Endothelial cell of umbilical vein (primary cell): ENCODE measurements around the gene KRTAP10-2. TPM values are rescaled to one million over a fixed set of nuclear protein-coding genes. Genes with fewer than 3 reads are reported as not detected.

Experiments
- BruUV-seq: library from RNA; stranded (reverse); fragments of 400-500 nt; replicated peaks from 2 replicates; lab custom pipeline; 2021; lab: Mats Ljungman, UMichigan
- CTCF ChIA-PET: fragments of 300-600, 350-600 bp; sonication (Branson Sonifier 250); formaldehyde crosslinking; loops from one replicate; lab custom pipeline; 2021; ENCODE audit warnings: antibody characterized with exemption, inconsistent platforms; lab: Charles Lee
- POLR2A ChIA-PET: fragments of 300-600, 350-600 bp; sonication (Branson Sonifier 250); formaldehyde crosslinking; loops from one replicate; lab custom pipeline; 2021; ENCODE audit warnings: antibody characterized with exemption, inconsistent platforms; lab: Charles Lee
- DNase-seq: peaks from one replicate; pipeline ENCODE4 v3.0.0-alpha.2; 2011; ENCODE audit warnings: low read depth, low spot score
- FAIRE-seq: peaks from 2 replicates; lab custom pipeline; 2011; peaks lifted over from hg19 to GRCh38; lab: Jason Lieb, UNC
- H2AFZ ChIP-seq: 2 replicates; pipeline ENCODE4 v1.6.0; 2012; ENCODE audit warnings: low read depth, low read length, control low read depth, inconsistent platforms
- H3K27ac ChIP-seq: 2 replicates; pipeline ENCODE4 v1.5.1; 2011; ENCODE audit warnings: low read depth, mild to moderate bottlenecking, control low read depth, low read length, moderate library complexity; ENCODE audit not compliant: insufficient read depth
- H3K27me3 ChIP-seq, 2 experiments: 2 replicates each; pipeline versions ENCODE4 v1.6.0 to v1.6.1; 2011; ENCODE audit warnings: low read length in 2 of 2, mixed read lengths in 1 of 2; ENCODE audit not compliant: control insufficient read depth in 2 of 2, insufficient read depth in 2 of 2
- H3K36me3 ChIP-seq, 2 experiments: 2 replicates in 1 of 2; 3 replicates in 1 of 2; pipeline ENCODE4 v1.5.1; 2011; ENCODE audit warnings: low read length in 2 of 2, mild to moderate bottlenecking in 1 of 2, moderate library complexity in 1 of 2; ENCODE audit not compliant: control insufficient read depth in 2 of 2, insufficient read depth in 2 of 2; ENCODE audit errors: extremely low read depth in 1 of 2
- H3K4me1 ChIP-seq: 3 replicates; pipeline ENCODE4 v1.5.1; 2011; ENCODE audit warnings: mild to moderate bottlenecking, low read length; ENCODE audit not compliant: control insufficient read depth, insufficient read depth; ENCODE audit errors: extremely low read depth
- H3K4me2 ChIP-seq: 2 replicates; pipeline ENCODE4 v1.6.1; 2011; ENCODE audit warnings: low read length, control low read depth, mixed read lengths; ENCODE audit not compliant: insufficient read depth
- H3K4me3 ChIP-seq, 3 experiments: fragments of 200-600 bp in 1 of 3; sonication (generic), shearing (Covaris generic) in 1 of 3; replicated peaks in 1 of 3; 2 replicates each; pipeline ENCODE4 v1.5.1; 2011 to 2016; ENCODE audit warnings: control low read depth in 3 of 3, low read length in 3 of 3, mild to moderate bottlenecking in 2 of 3, inconsistent platforms in 1 of 3, low read depth in 1 of 3, moderate library complexity in 1 of 3; ENCODE audit not compliant: insufficient read depth in 1 of 3
- H3K79me2 ChIP-seq: 2 replicates; pipeline ENCODE4 v1.6.0; 2012; ENCODE audit warnings: low read length, inconsistent platforms; ENCODE audit not compliant: control insufficient read depth, insufficient read depth
- H3K9ac ChIP-seq: replicated peaks from 2 replicates; pipeline ENCODE3; 2011; ENCODE audit warnings: low read length, control low read depth; ENCODE audit not compliant: insufficient read depth; ENCODE audit errors: extremely low read depth
- H3K9me1 ChIP-seq: replicated peaks from 3 replicates; pipeline ENCODE4 v1.6.0; 2011; ENCODE audit warnings: mild to moderate bottlenecking, low read length; ENCODE audit not compliant: control insufficient read depth, insufficient read depth; ENCODE audit errors: extremely low read depth
- H3K9me3 ChIP-seq: replicated peaks from 2 replicates; pipeline ENCODE4 v1.5.1; 2012; ENCODE audit warnings: low read length, inconsistent platforms; ENCODE audit not compliant: control insufficient read depth, insufficient read depth
- H4K20me1 ChIP-seq: replicated peaks from 2 replicates; pipeline ENCODE3; 2011; ENCODE audit warnings: mild to moderate bottlenecking, low read length; ENCODE audit not compliant: control insufficient read depth, insufficient read depth; ENCODE audit errors: extremely low read depth
- EZH2 ChIP-seq: IDR thresholded peaks from 2 replicates; pipeline ENCODE4 v1.6.1; 2012; ENCODE audit warnings: borderline replicate concordance, low read depth, mild to moderate bottlenecking, moderate library complexity, low read length, inconsistent platforms; ENCODE audit not compliant: severe bottlenecking
- FOS ChIP-seq: IDR thresholded peaks from 2 replicates; pipeline ENCODE4 v1.6.1; 2011; ENCODE audit warnings: mild to moderate bottlenecking, low read length, moderate library complexity, borderline replicate concordance; ENCODE audit not compliant: insufficient read depth
- GATA2 ChIP-seq: IDR thresholded peaks from 2 replicates; pipeline ENCODE4 v1.7.0; 2011; ENCODE audit warnings: low read depth, mild to moderate bottlenecking, moderate library complexity, mixed read lengths, low read length; ENCODE audit not compliant: insufficient read length, insufficient read depth
- JUN ChIP-seq: IDR thresholded peaks from 2 replicates; pipeline ENCODE4 v1.6.1; 2011; ENCODE audit warnings: borderline replicate concordance, low read depth; ENCODE audit not compliant: insufficient read length, insufficient read depth
- MAX ChIP-seq: IDR thresholded peaks from 2 replicates; pipeline ENCODE4 v1.6.1; 2011; ENCODE audit not compliant: insufficient read depth, insufficient read length
- MYC ChIP-seq: IDR thresholded peaks from one replicate; pipeline ENCODE4 v1.6.1; 2011; ENCODE audit warnings: mild to moderate bottlenecking, low read depth, low read length
- POLR2A ChIP-seq: IDR thresholded peaks from 2 replicates; pipeline ENCODE4 v1.6.1; 2012; ENCODE audit warnings: low read depth, mild to moderate bottlenecking, control low read depth, low read length
- POLR2AphosphoS5 ChIP-seq: IDR thresholded peaks from 2 replicates; pipeline ENCODE4 v1.6.1; 2012; ENCODE audit warnings: low read depth, mild to moderate bottlenecking, control low read depth, low read length, moderate library complexity; ENCODE audit not compliant: insufficient read depth
- dilution Hi-C: fragments of 300-500 bp; cut with MboI; formaldehyde crosslinking; loops from one replicate; pipeline ENCODE4 v1.15.0; 2019; ENCODE audit warnings: low sequenced_read_pairs; ENCODE audit not compliant: extremely low pct_ligation_motif_present
- intact Hi-C: fragments of 100-400 bp; cut with micrococcal nuclease; formaldehyde crosslinking; loops from one replicate; pipeline ENCODE4 v1.10.0; 2022
- polyA plus RNA-seq, 4 experiments: library from polyadenylated mRNA; depleted of rRNA in 3 of 4; stranded (reverse) in 3 of 4; unstranded in 1 of 4; fragments of >200 nt; gene quantifications; 2 replicates each; pipeline versions ENCODE4 v1.2.1 to v1.2.3, GENCODE V29; 2011 to 2012; ENCODE audit warnings: missing spikeins in 1 of 4
- total RNA-seq: library from RNA; stranded (reverse); gene quantifications from 2 replicates; pipeline ENCODE4 v1.2.3, GENCODE V29; 2021
- TF ChIP-seq, protein P1 (sequence below), 2 donors: IDR thresholded peaks; 1 replicate in 1 of 2; 2 replicates in 1 of 2; pipeline ENCODE4 v1.5.1; 2011; ENCODE audit warnings: low read length in 2 of 2, mild to moderate bottlenecking in 2 of 2, moderate library complexity in 2 of 2, control low read depth in 1 of 2, inconsistent platforms in 1 of 2, low read depth in 1 of 2; ENCODE audit not compliant: insufficient read depth in 1 of 2; ENCODE audit errors: extremely low read depth in 1 of 2

KRTAP10-2 gene
- total and polyA plus RNA-seq, 2 donors (not counting 3 experiments of a cell fraction or from before 2014, with no cell fraction given) = not detected

GRCh38 chr21:44528634-44528995 is 22.7 kb downstream of the KRTAP10-2 start:
- dilution Hi-C loops (no loop called here), intact Hi-C loops (no loop called here)
- no peak overlapping the region for H3K9ac ChIP-seq

More at GRCh38 chr21:44528634-44528995, 22.7 kb downstream of the KRTAP10-2 start:
- BruUV-seq = no TSS peak
- H3K36me3 ChIP-seq = no peaks in the 10 kb centered on the region
- H3K79me2 ChIP-seq = no peaks in the 10 kb centered on the region
- no peaks in the 10 kb centered on the region for H3K4me1 ChIP-seq
- FAIRE-seq = no peak
- no peaks in the 10 kb centered on the region for H4K20me1 ChIP-seq
- TF ChIP-seq FOS = no peak
- TF ChIP-seq MAX = no peak
- TF ChIP-seq POLR2A = no peak
- TF ChIP-seq EZH2 = no peak
- no peak for TF ChIP-seq MYC
- no peak for TF ChIP-seq POLR2AphosphoS5
- TF ChIP-seq JUN = no peak
- TF ChIP-seq, protein P1, sequence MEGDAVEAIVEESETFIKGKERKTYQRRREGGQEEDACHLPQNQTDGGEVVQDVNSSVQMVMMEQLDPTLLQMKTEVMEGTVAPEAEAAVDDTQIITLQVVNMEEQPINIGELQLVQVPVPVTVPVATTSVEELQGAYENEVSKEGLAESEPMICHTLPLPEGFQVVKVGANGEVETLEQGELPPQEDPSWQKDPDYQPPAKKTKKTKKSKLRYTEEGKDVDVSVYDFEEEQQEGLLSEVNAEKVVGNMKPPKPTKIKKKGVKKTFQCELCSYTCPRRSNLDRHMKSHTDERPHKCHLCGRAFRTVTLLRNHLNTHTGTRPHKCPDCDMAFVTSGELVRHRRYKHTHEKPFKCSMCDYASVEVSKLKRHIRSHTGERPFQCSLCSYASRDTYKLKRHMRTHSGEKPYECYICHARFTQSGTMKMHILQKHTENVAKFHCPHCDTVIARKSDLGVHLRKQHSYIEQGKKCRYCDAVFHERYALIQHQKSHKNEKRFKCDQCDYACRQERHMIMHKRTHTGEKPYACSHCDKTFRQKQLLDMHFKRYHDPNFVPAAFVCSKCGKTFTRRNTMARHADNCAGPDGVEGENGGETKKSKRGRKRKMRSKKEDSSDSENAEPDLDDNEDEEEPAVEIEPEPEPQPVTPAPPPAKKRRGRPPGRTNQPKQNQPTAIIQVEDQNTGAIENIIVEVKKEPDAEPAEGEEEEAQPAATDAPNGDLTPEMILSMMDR (IDR thresholded peaks at IDR 0.05; ENCODE audit: extremely low read depth in 1 of 2, insufficient read depth in 1 of 2, low read depth in 1 of 2, low read length in 2 of 2) = no peak
- TF ChIP-seq GATA2 = no peak
- H3K9me1 ChIP-seq = no peaks in the 10 kb centered on the region
- H3K4me3 ChIP-seq = no peak overlapping the region
- CTCF ChIA-PET = no interaction called here
- H2AFZ ChIP-seq = no peak overlapping the region
- no peaks in the 10 kb centered on the region for H3K27me3 ChIP-seq
- no peak for DNase-seq
- H3K4me2 ChIP-seq = no peak overlapping the region
- no peak overlapping the region for H3K27ac ChIP-seq
- no peaks in the 10 kb centered on the region for H3K9me3 ChIP-seq
- POLR2A ChIA-PET = no interaction called here
